Nucleus accumbens (tissue), 56 donors: ENCODE measurements around the gene OR7C1.
"Not testable (repeated sequence)": the region's sequence is repeated elsewhere in the genome, so short reads cannot be mapped to it uniquely, and the experiment has no call there.

Experiments used
- DNase-seq, 56 donors: peaks; one replicate each; lab custom pipeline; 2025; lab: John Stamatoyannopoulos, UW

Gene OR7C1

DNA sequence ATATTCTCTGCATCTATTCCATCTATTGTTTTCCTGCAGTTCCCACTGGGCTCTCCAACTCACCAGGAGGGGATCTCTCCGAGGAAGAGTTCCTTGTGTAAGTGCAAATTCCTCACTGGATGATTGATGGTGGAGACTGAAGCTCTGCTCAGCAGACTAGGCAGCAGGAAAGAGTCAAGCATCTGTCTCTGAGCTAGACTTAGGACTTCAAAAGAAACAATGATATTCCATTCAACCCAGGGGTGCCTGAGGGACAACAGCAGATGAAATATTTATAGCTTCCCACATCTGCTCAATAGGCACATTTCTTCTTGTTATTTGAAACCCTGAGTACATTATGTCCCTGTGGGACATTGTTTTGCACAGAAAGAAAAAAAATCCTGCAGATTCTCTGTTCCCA, at the start of gene OR7C1, which contains the start of gene OR7A5:
OR7C1 (minus strand) TSS at position 175 of the 400 bp plus-strand sequence. CDS start 35,049 bp downstream, outside the sequence.
OR7A5 (minus strand) TSS at position 175 of the 400 bp plus-strand sequence. CDS start 6,944 bp downstream, outside the sequence.
- peak in 4 of 56 donors; percentile 0 to 6 (median 2) for DNase-seq

DNA sequence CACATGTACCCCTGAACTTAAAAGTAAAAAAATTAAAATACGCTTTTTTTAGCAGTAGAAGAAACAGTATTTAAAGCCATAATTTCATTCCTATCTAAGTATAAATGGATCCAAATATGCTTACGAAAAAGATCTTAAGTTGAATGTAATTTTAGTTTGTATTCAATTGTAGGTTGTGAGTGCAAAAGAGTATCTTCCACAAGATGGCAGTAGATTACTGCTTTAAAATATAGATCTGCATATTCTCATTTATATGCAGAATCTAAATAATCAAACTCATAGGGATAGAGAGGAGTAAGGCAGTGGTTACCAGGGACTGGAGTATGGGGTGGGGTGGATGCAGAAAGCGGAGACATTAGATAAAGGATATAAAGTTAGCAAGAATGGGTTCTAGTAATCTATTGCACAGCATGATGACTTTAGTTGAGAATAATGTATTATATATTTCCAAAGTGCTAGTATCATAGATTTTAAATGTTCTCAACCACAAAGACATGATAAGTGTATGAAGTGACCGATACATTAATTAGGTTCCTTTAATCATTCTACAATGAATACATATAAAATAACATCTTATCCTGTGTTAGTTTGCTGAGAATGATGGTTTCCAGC, 36.7 kb upstream of the OR7C1 start:
- no peak for DNase-seq

GRCh38 chr19:14868497-14868896, 33.5 kb upstream of the OR7C1 start:
- no peak for DNase-seq

DNA sequence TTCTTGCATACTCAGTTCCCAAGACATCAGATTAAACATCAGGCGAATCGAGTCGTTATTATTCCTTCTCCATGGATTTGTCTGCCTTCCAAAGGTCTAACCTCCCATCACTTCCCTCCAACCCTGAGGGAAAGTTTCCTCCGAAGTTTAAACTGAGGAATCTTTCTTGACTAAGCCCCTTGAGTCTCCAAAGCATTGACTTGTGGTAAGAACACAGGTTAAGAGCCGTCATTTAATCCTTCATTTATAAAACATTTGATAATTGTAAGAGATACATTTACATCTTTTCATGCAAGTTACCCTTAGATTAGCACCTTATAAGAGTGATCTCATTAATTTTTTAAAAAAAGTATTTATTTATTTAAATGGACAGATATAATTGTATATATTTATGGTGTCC, 13.8 kb upstream of the OR7C1 start, which contains the start of gene OR7A10:
OR7A10 (minus strand) TSS at position 101 of the 400 bp plus-strand sequence. CDS start 7,045 bp downstream, outside the sequence.
- no peak for DNase-seq

DNA sequence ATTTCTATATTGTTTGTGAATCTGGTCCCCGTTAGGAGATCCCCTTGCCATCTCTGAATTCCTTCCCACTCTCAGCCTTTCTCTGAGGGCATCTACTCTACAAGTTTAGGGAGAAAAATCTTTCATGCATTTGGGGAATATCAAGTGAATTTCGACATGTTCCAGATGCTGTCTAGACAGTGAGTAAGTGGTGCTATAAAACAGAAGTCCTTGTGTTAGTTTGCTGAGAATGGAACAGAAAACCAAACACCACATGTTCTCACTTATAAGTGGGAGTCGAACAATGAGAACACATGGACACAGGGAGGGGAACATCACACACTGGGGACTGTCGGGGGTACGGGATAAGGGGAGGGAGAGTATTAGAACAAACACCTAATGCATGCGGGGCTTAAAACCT, 8.6 kb upstream of the OR7C1 start:
- DNase-seq: no peak

DNA sequence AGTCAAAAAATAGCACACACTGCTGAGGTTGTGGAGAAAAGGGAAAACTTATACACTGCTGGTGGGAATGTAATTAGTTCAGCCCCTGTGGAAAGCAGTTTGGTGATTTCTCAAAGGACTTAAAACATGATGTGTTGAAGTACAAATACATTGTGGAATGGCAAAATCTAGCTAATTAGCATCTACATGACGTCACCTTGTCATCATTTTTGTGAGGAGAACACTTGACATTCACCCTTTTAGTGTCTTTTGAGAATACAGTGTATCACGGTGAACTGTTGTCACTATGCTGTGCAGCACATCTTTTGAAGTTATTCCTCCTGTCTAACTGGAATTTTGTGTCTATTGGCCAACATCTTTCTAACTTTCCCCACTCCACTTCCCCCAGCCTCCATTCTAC, 8.2 kb upstream of the OR7C1 start:
- DNase-seq: no peak

GRCh38 chr19:14840206-14840605, 5.2 kb upstream of the OR7C1 start:
- no peak for DNase-seq

GRCh38 chr19:14837391-14837790, 2.4 kb upstream of the OR7C1 start:
- DNase-seq: no peak

- no peak for DNase-seq
These were observed 4.3 kb downstream of the OR7C1 start for GRCh38 chr19:14830702-14831101.

DNA sequence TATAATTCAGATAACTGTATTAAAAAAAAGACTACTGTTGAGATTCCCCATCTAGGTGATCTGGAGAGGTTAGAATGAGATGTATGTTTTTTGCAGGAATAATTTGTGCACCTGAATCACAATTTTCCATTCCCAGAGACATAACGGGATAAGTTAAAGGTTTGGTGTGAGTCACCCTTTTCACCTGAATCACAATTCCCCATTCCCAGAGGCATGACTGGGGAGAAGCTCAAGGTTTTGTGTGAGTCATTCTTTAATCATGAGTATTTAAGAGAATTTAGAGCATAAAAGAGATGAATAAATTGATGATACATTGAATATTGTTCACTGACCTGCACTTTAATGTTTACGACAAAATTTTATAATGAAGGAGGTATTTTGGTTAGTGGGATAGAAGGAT, 9.0 kb downstream of the OR7C1 start:
- no peak for DNase-seq

GRCh38 chr19:14821937-14822336, 13.0 kb downstream of the OR7C1 start:
- DNase-seq: no peak

- no peak for DNase-seq
These were observed 16.4 kb downstream of the OR7C1 start for GRCh38 chr19:14818588-14818987.

DNA sequence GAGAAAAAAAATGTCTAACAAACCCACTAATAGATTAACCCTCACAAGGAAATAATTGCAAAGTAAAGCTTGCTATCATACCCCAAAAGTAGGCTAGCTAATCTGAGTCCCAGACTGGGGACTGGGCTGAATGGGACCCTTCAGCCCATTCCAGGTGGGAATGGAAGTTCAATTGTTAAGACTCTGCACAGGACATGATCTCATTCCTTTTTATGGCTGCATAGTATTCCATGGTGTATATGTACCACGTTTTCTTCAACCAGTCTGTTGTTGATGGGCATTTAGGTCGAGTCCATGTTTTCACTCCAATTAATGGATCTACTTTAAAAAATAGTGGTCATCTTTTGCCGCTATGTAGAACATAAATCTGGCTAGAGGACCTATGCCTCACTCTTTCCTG, 17.9 kb downstream of the OR7C1 start:
- no peak for DNase-seq

GRCh38 chr19:14814982-14815652, 19.9 kb downstream of the OR7C1 start:
- DNase-seq: no peak

DNA sequence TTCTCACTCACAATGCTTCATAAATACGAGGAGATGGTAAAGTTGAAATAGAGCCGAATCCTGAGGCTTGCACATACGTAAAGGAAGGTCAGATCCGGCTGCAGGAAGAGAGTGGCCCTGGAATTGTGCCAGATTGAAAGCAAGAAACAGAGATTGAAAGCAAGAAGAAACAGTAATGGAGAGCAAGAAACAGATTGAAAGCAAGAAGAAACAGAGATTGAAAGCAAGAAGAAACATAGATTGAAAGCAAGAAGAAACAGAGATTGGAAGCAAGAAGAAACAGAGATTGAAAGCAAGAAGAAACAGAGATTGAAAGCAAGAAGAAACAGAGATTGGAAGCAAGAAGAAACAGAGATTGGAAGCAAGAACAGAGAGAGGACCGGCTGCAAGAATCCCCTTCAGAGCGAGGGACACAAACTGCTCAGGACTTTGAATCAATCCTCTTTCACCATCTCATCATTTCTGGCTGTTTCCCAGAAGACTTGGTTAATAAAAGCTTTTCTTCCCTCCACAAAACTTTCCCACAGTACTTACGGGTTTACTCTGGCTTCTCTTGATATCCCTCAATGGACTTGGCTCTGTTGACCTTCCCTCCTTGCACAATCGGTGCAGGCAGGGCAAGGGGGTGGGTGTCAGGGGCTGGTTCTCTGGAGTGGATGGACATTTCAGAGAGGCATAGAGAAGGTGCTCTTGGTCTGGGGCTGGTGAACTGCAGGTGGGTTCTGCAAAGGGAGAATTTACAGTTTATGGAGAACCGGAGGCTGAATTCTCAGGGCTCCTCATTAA, 25.5 kb downstream of the OR7C1 start:
- DNase-seq: no peak

DNA sequence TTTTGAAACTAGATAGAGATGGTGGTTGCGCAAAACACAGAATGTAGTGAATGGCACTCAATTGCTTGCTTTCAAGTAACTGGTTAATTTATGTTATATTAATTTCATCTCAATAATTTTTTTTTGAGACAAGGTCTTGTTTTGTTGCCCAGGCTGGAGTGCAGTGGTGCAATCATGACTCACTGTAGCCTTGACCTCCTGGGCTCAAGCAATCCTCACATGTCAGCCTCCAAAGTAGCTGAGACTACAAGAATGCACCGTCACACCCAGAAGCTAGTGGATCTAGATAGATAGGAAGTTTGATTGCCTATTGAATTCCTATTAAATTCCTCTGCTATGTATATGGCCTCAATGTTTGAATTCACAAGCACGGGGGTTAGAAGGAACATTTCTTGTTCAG, 30.2 kb downstream of the OR7C1 start:
- DNase-seq: no peak

DNA sequence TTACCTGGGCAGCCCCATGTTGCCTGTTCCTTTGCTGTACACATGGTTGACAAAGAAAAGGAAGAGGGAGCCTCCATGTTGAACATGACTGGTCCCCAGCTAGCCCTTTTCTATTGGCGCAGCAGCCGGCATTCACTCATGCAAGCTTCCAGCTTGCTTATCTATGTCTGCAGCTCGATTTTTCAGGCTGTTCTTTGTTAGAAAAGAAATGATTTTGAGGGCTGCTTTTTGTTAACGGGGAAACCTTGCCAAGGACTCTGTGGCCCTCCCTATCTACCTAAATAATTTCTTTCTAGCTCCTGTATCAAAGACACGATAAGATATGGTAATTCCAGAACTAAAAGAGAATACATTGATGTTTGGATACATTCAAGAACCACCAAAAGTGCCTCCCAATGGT, 36.2 kb downstream of the OR7C1 start:
- DNase-seq: no peak

- DNase-seq: no peak
These were observed 39.0 kb downstream of the OR7C1 start for GRCh38 chr19:14796021-14796420.

- no peak for DNase-seq
These were observed 39.8 kb downstream of the OR7C1 start for GRCh38 chr19:14795078-14795721.

DNA sequence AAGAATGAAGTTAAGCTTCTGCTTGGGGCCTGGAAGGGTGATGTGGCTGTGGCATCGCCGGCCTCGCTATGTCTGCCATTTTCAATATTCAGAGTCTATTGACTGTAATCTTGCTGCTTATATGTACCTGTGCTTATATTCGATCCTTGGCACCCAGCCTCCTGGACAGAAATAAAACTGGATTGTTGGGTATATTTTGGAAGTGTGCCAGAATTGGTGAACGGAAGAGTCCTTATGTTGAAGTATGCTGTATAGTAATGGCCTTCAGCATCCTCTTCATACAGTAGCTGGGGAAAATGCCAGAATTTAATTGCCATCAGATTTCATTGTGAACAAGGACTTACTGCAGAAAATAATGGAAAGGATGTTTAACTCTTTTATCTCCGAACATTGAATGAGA, 42.7 kb downstream of the OR7C1 start:
- DNase-seq: not testable (repeated sequence)

DNA sequence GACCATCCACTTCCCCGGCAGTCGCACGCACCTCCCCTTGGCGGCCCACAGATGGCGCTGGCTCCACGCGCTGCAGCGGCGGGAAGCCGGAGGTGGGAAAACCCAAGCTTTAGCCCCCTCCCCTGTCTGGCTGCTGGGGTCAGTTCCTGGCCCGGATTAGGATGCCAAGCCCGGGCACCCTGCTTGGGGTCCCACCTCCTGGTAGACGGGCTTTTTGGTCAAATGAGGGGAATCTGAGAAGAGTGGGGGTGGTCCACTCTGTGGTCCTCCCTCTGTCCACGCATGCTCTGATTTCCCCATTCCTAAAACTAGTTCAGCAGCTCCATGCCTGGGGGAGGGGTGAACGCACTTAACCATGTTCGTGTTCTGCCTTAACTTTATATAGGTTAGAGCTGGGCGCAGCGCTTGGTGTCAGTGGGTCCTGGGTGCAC, 48.5 kb downstream of the OR7C1 start:
- DNase-seq: peak in 1 of 56 donors; percentile 8
